Measurements from ENCODE around the gene NOD2. TPM values are rescaled to one million over a fixed set of nuclear protein-coding genes. Genes with fewer than 3 reads are reported as not detected.

The NOD2 gene
- total RNA-seq, 4 donors from 2014 or later, result 0.40 to 1.6 (median 0.68) TPM

- H3K27ac ChIP-seq, result no peak overlapping the region
- peaks cover 3 to 17% of the 10 kb centered on the region in 2 donors for H3K4me1 ChIP-seq
- H3K27me3 ChIP-seq, result no peaks in the 10 kb centered on the region
- no peaks in the 10 kb centered on the region for H3K36me3 ChIP-seq
- WGBS, 2 donors, result 85 to 92% methylated on average over 4 of the region's 4 CpGs
- intact Hi-C loops (cut with DNase I), result no loop called here
- H3K9me3 ChIP-seq, result no peaks in the 10 kb centered on the region
- H3K4me3 ChIP-seq (replicated peaks in 1 of 3), result no peak overlapping the region
- TF ChIP-seq, protein P1, sequence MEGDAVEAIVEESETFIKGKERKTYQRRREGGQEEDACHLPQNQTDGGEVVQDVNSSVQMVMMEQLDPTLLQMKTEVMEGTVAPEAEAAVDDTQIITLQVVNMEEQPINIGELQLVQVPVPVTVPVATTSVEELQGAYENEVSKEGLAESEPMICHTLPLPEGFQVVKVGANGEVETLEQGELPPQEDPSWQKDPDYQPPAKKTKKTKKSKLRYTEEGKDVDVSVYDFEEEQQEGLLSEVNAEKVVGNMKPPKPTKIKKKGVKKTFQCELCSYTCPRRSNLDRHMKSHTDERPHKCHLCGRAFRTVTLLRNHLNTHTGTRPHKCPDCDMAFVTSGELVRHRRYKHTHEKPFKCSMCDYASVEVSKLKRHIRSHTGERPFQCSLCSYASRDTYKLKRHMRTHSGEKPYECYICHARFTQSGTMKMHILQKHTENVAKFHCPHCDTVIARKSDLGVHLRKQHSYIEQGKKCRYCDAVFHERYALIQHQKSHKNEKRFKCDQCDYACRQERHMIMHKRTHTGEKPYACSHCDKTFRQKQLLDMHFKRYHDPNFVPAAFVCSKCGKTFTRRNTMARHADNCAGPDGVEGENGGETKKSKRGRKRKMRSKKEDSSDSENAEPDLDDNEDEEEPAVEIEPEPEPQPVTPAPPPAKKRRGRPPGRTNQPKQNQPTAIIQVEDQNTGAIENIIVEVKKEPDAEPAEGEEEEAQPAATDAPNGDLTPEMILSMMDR (IDR thresholded peaks at IDR 0.05), result no peak
- TF ChIP-seq POLR2A (IDR thresholded peaks at IDR 0.05), result no peak
- DNase-seq, result no peak
These were observed 785 bp upstream of the NOD2 start for GRCh38 chr16:50692644-50692998.

GRCh38 chr16:50694206-50694605, 800 bp downstream of the NOD2 start:
- TF ChIP-seq POLR2A (IDR thresholded peaks at IDR 0.05), result no peak
- TF ChIP-seq, protein P1 (IDR thresholded peaks at IDR 0.05), result no peak
- intact Hi-C loops (cut with DNase I), result no loop called here
- no peaks in the 10 kb centered on the region for H3K27me3 ChIP-seq
- no peak overlapping the region for H3K27ac ChIP-seq
- no peak for DNase-seq
- peaks cover 3 to 20% of the 10 kb centered on the region in 2 donors for H3K4me1 ChIP-seq
- 94 to 100% methylated on average over 2 of the region's 2 CpGs for WGBS, 2 donors
- no peaks in the 10 kb centered on the region for H3K36me3 ChIP-seq
- no peaks in the 10 kb centered on the region for H3K9me3 ChIP-seq
- H3K4me3 ChIP-seq (replicated peaks in 1 of 3), result no peak overlapping the region

- intact Hi-C loops (cut with DNase I), result no loop called here
- H3K27me3 ChIP-seq, result no peaks in the 10 kb centered on the region
- H3K27ac ChIP-seq, result no peak overlapping the region
- H3K36me3 ChIP-seq, result no peaks in the 10 kb centered on the region
- DNase-seq, result no peak
- H3K9me3 ChIP-seq, result no peaks in the 10 kb centered on the region
- H3K4me1 ChIP-seq, result peaks cover 3 to 20% of the 10 kb centered on the region in 2 donors
- no peak overlapping the region for H3K4me3 ChIP-seq (replicated peaks in 1 of 3)
- 94 to 96% methylated on average over 9 of the region's 9 CpGs for WGBS, 2 donors
- TF ChIP-seq, protein P1 (IDR thresholded peaks at IDR 0.05), result no peak
- TF ChIP-seq POLR2A (IDR thresholded peaks at IDR 0.05), result no peak
These were observed 1.9 kb downstream of the NOD2 start for GRCh38 chr16:50695017-50696000.

DNA sequence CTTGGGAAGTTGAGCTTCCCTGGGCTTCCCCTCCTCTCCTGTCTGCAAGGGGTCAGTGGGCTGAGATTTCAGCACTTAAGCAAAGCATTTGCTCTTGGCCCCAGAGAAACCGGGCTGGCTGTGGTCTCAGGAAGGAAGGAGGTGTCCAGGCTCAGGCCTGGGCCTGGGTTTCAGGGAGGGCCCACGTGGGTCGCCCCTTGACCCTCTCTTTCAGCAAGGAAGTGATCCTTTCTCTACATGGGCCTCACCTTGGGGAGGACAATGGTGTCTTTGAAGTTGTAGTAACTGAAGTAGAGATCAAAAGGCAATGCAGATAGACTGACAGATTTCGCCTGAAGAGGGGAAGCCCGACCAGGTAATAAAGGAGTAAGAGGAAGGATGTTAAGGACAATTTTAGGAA, 2.7 kb downstream of the NOD2 start:
- intact Hi-C loops (cut with DNase I), result no loop called here
- Histone ChIP-seq H3K4me3 (replicated peaks in 1 of 3) (no peak overlapping the region), H3K4me1 (peaks cover 3 to 20% of the 10 kb centered on the region in 2 donors), H3K27me3 (no peaks in the 10 kb centered on the region), H3K27ac (peak overlapping the region in 1 of 3 donors; percentile 44), H3K36me3 (no peaks in the 10 kb centered on the region), H3K9me3 (no peaks in the 10 kb centered on the region)
- TF ChIP-seq, protein P1 (IDR thresholded peaks at IDR 0.05), result no peak
- TF ChIP-seq POLR2A (IDR thresholded peaks at IDR 0.05), result no peak
- DNase-seq, result no peak
- 57 to 62% methylated on average over 5 of the region's 5 CpGs for WGBS, 2 donors

Measured in thyroid gland (tissue), 4 donors.